Body of pancreas (tissue), 4 donors: ENCODE results near the gene KLHL36.

ENCODE experiments used
- CTCF ChIP-seq, 7 experiments: fragments of 450-650 bp in 4 of 7; fragments of 200-600 bp in 3 of 7; sonication (generic) in 3 of 7; IDR thresholded peaks; one replicate each; pipeline ENCODE4 v1.5.1; 2016 to 2019; ENCODE audit warnings: antibody characterized with exemption in 7 of 7
- POLR2A ChIP-seq, 3 donors: fragments of 450-650 bp; IDR thresholded peaks; one replicate each; pipeline ENCODE4 v1.6.1; 2016; ENCODE audit warnings: antibody characterized with exemption in 3 of 3, mild to moderate bottlenecking in 2 of 3

- TF ChIP-seq POLR2A (IDR thresholded peaks at IDR 0.05): no peak
- TF ChIP-seq CTCF (IDR thresholded peaks at IDR 0.05): no peak
Observed at GRCh38 chr16:84630446-84631152, 17.7 kb upstream of the KLHL36 start.
